Body of pancreas (tissue), 4 donors: ENCODE data around the gene C22orf15. TPM values are rescaled to one million over a fixed set of nuclear protein-coding genes. Genes with fewer than 3 reads are reported as not detected.

Source experiments
- ATAC-seq: fragments of 150-250 bp; one replicate; pipeline ENCODE4 v1.9.1; 2016
- DNase-seq, 4 donors: peaks; one replicate each; pipeline ENCODE4 v3.0.0-alpha.2; 2019
- H3K27ac ChIP-seq, 4 donors: fragments of 200-600 bp; sonication (generic); 1 replicate in 3 of 4; 2 replicates in 1 of 4; pipeline versions ENCODE4 v1.5.1 to v1.6.1; 2016 to 2019; ENCODE audit warnings: mild to moderate bottlenecking in 1 of 4, mixed read lengths in 1 of 4, moderate library complexity in 1 of 4
- H3K27me3 ChIP-seq, 2 donors: fragments of 200-600 bp; sonication (generic); one replicate each; pipeline ENCODE4 v1.6.0; 2016; ENCODE audit warnings: mild to moderate bottlenecking in 1 of 2
- H3K36me3 ChIP-seq, 2 donors: fragments of 200-600 bp; sonication (generic); replicated peaks in 1 of 2; 2 replicates each; pipeline ENCODE4 v1.5.1; 2016; ENCODE audit warnings: low read depth in 2 of 2; ENCODE audit not compliant: insufficient read depth in 1 of 2
- H3K4me1 ChIP-seq: fragments of 200-600 bp; sonication (generic); one replicate; pipeline ENCODE4 v1.6.0; 2016
- H3K4me3 ChIP-seq, 2 donors: fragments of 200-600 bp; sonication (generic); 1 replicate in 1 of 2; 2 replicates in 1 of 2; pipeline ENCODE4 v1.5.1; 2016 to 2019
- H3K9me3 ChIP-seq, 3 donors: fragments of 200-600 bp; sonication (generic); 1 replicate in 2 of 3; 2 replicates in 1 of 3; pipeline ENCODE4 v1.5.1; 2016
- CTCF ChIP-seq, 7 experiments: fragments of 450-650 bp in 4 of 7; fragments of 200-600 bp in 3 of 7; sonication (generic) in 3 of 7; IDR thresholded peaks; one replicate each; pipeline ENCODE4 v1.5.1; 2016 to 2019; ENCODE audit warnings: antibody characterized with exemption in 7 of 7
- POLR2A ChIP-seq, 3 donors: fragments of 450-650 bp; IDR thresholded peaks; one replicate each; pipeline ENCODE4 v1.6.1; 2016; ENCODE audit warnings: antibody characterized with exemption in 3 of 3, mild to moderate bottlenecking in 2 of 3
- WGBS, 2 donors: methylation state at CpG; one replicate each; pipeline ENCODE4 v1.1.5; 2017; 5-methylcytosine and 5-hydroxymethylcytosine counted together
- intact Hi-C: fragments of 100-400 bp; cut with DNase I; formaldehyde crosslinking; loops from one replicate; pipeline ENCODE4 v1.15.1; 2023
- total RNA-seq, 2 donors: library from RNA; depleted of rRNA; stranded (reverse); fragments of >200 nt; gene quantifications; one replicate each; pipeline ENCODE4 v1.1.0, GENCODE V29; 2016

Gene C22orf15
- total RNA-seq, 2 donors from 2014 or later: not detected

- 82 to 83% methylated on average over 13 to 25 of the region's 25 CpGs for WGBS, 2 donors
- TF ChIP-seq CTCF (IDR thresholded peaks at IDR 0.05) (no peak), POLR2A (IDR thresholded peaks at IDR 0.05) (no peak)
- H3K27me3 ChIP-seq: no peaks in the 10 kb centered on the region
- peaks cover 26% of the 10 kb centered on the region for H3K4me1 ChIP-seq
- no peaks in the 10 kb centered on the region for H3K9me3 ChIP-seq
- no peak overlapping the region for H3K27ac ChIP-seq
- peaks cover 0 to 23% of the 10 kb centered on the region in 2 donors for H3K36me3 ChIP-seq
- intact Hi-C loops: no loop called here
- no peak for DNase-seq
- no peak overlapping the region for H3K4me3 ChIP-seq
- ATAC-seq: no peak
These were observed 29.2 kb downstream of the C22orf15 start for GRCh38 chr22:23791738-23792645.

- H3K4me1 ChIP-seq: peaks cover 18% of the 10 kb centered on the region
- intact Hi-C loops: no loop called here
- no peaks in the 10 kb centered on the region for H3K9me3 ChIP-seq
- peaks cover 0 to 23% of the 10 kb centered on the region in 2 donors for H3K36me3 ChIP-seq
- 76 to 89% methylated on average over 3 to 8 of the region's 8 CpGs for WGBS, 2 donors
- no peak overlapping the region for H3K27ac ChIP-seq
- DNase-seq (no peak), ATAC-seq (no peak)
- H3K4me3 ChIP-seq: no peak overlapping the region
- TF ChIP-seq POLR2A (IDR thresholded peaks at IDR 0.05) (no peak), CTCF (IDR thresholded peaks at IDR 0.05) (no peak)
- no peaks in the 10 kb centered on the region for H3K27me3 ChIP-seq
These were observed 30.5 kb downstream of the C22orf15 start for GRCh38 chr22:23793326-23793725.

GRCh38 chr22:23796461-23796860, 33.7 kb downstream of the C22orf15 start:
- no peaks in the 10 kb centered on the region for H3K9me3 ChIP-seq
- no peaks in the 10 kb centered on the region for H3K27me3 ChIP-seq
- H3K36me3 ChIP-seq: peaks cover 0 to 36% of the 10 kb centered on the region in 2 donors
- no peak overlapping the region for H3K27ac ChIP-seq
- ATAC-seq (no peak), DNase-seq (no peak)
- WGBS, 2 donors: 84 to 89% methylated on average over 5 of the region's 5 CpGs
- intact Hi-C loops: no loop called here
- no peak overlapping the region for H3K4me3 ChIP-seq
- TF ChIP-seq CTCF (IDR thresholded peaks at IDR 0.05): no peak
- TF ChIP-seq POLR2A (IDR thresholded peaks at IDR 0.05): no peak
- H3K4me1 ChIP-seq: no peaks in the 10 kb centered on the region

GRCh38 chr22:23800297-23801237, 37.8 kb downstream of the C22orf15 start:
- Histone ChIP-seq H3K36me3 (peaks cover 0 to 32% of the 10 kb centered on the region in 2 donors), H3K27ac (no peak overlapping the region), H3K27me3 (no peaks in the 10 kb centered on the region), H3K4me1 (no peaks in the 10 kb centered on the region), H3K9me3 (no peaks in the 10 kb centered on the region), H3K4me3 (no peak overlapping the region)
- DNase-seq (no peak), ATAC-seq (no peak)
- TF ChIP-seq CTCF (IDR thresholded peaks at IDR 0.05) (no peak), POLR2A (IDR thresholded peaks at IDR 0.05) (no peak)
- WGBS, 2 donors: 91 to 97% methylated on average over 13 to 18 of the region's 18 CpGs
- intact Hi-C loops: no loop called here
